NCI-H460 (cell line): ENCODE measurements around the gene ANKUB1. TPM values are rescaled to one million over a fixed set of nuclear protein-coding genes. Genes with fewer than 3 reads are reported as not detected.

Source experiments
- DNase-seq: peaks from one replicate; pipeline ENCODE4 v3.0.0-alpha.2; 2016; ENCODE audit warnings: low read depth; ENCODE audit errors: extremely low read depth
- small RNA-seq, 2 experiments: library from RNA; depleted of rRNA; stranded (forward); fragments of <200 nt; gene quantifications; one replicate each; pipeline ENCODE3, GENCODE V24; 2014
- total RNA-seq: library from RNA; depleted of rRNA; stranded (reverse); fragments of >200 nt; shearing (Covaris generic); gene quantifications from 2 replicates; pipeline ENCODE4 v1.2.3, GENCODE V29; 2014; rRNA removed

ANKUB1 gene
- total RNA-seq, 1 experiment from 2014 or later = not detected

- no peak for DNase-seq
These were observed 77.1 kb downstream of the ANKUB1 start for GRCh38 chr3:149715247-149715646.

GRCh38 chr3:149713730-149714654 is 78.4 kb downstream of the ANKUB1 start:
- DNase-seq = no peak

Small RNAs within 50 kb of the gene (small RNA-seq; reads per million reads assigned to genes)
- 0 reads per million in 2 experiments for gene RNU6-507P

Other genes starting within 250 kb of the ANKUB1 start
- gene WWTR1, start 134.5 kb downstream of the ANKUB1 start, total RNA-seq = 43.1 and 48.2 TPM in 2 replicates
- gene COMMD2, start 40.1 kb downstream of the ANKUB1 start, total RNA-seq = 38.2 and 43.4 TPM in 2 replicates
- gene RNF13, start 20.7 kb upstream of the ANKUB1 start, total RNA-seq = 63.7 and 70.8 TPM in 2 replicates
- gene PFN2, start 178.3 kb upstream of the ANKUB1 start, total RNA-seq = 179 and 197 TPM in 2 replicates